Right cardiac atrium (tissue), 5 donors: ENCODE data around the gene MS4A15. TPM values are rescaled to one million over a fixed set of nuclear protein-coding genes. Genes with fewer than 3 reads are reported as not detected.
"Not testable (repeated sequence)": the region's sequence is repeated elsewhere in the genome, so short reads cannot be mapped to it uniquely, and the experiment has no call there.

ENCODE experiments used
- ATAC-seq, 2 donors: fragments of 200-7000 bp; cut with Tn5 transposase; one replicate each; pipeline versions ENCODE4 v1.8.0 to v1.9.1; 2020; ENCODE audit warnings: moderate library complexity in 2 of 2, mild to moderate bottlenecking in 1 of 2
- DNase-seq, 3 donors: peaks; one replicate each; pipeline ENCODE4 v3.0.0-alpha.2; 2020
- H3K27ac ChIP-seq: one replicate; pipeline ENCODE4 v1.5.1; 2013; ENCODE audit warnings: mild to moderate bottlenecking, low read length, control low read depth, moderate library complexity
- H3K27me3 ChIP-seq: one replicate; pipeline ENCODE4 v1.6.1; 2013; ENCODE audit not compliant: control insufficient read depth, insufficient read depth
- H3K4me1 ChIP-seq: one replicate; pipeline ENCODE4 v1.6.1; 2013; ENCODE audit warnings: low read length; ENCODE audit not compliant: control insufficient read depth, insufficient read depth
- H3K4me3 ChIP-seq: one replicate; pipeline ENCODE4 v1.5.1; 2013; ENCODE audit warnings: low read length, control low read depth
- H3K9me3 ChIP-seq: one replicate; pipeline ENCODE4 v1.6.1; 2013; ENCODE audit warnings: low read length; ENCODE audit not compliant: control insufficient read depth
- WGBS: extraction: QIAGEN DNeasy Blood & Tissue Kit; methylation state at CpG from one replicate; pipeline ENCODE4 v1.1.7; 2013; 5-methylcytosine and 5-hydroxymethylcytosine counted together
- intact Hi-C, 4 donors: fragments of 100-400 bp; cut with DNase I; formaldehyde crosslinking; loops; one replicate each; pipeline versions ENCODE4 v1.11.0 to v1.14.0; 2022 to 2023
- long read RNA-seq, 4 donors: library from polyadenylated mRNA; unstranded; transcript quantifications; one replicate each; pipeline ENCODE4 v2.0.0, GENCODE V29; 2020 to 2021
- polyA plus RNA-seq: library from polyadenylated mRNA; stranded (reverse); fragments of 200-250 nt; gene quantifications from one replicate; pipeline ENCODE4 v1.2.3, GENCODE V29; 2013
- total RNA-seq, 4 donors: library from RNA; stranded (reverse); fragmentation: NEBNext Ultra II Directional; extraction: Animal tissue kit (Norgen Biotek cat#: 25700); gene quantifications; one replicate each; pipeline ENCODE4 v1.2.1, GENCODE V29; 2021
- donor health status: healthy with polysubstance abuse.
- donor health status: DM: no; HTN: yes; CAD: no.
- donor health status: DM: no; HTN: no; CAD: no.
- donor health status: DM: no; HTN: yes; CAD: no; lungs with severe emphysema.
- donor health status: DM: yes; HTN: yes; CAD: no.

Gene MS4A15
- not detected for total RNA-seq
- not detected for polyA plus RNA-seq
- long read RNA-seq, donor 1, result 0 reads
- long read RNA-seq, donor 2, result 0 reads
- long read RNA-seq, donor 3, result 0 reads
- long read RNA-seq, donor 4, result 0 reads

- ATAC-seq, result no peak
- intact Hi-C loops, result no loop called here
- H3K4me1 ChIP-seq, result no peaks in the 10 kb centered on the region
- WGBS, result 62% methylated on average over 14 of the region's 14 CpGs
- H3K4me3 ChIP-seq, result no peak within 1 kb of the TSS
- H3K27me3 ChIP-seq, result peaks cover 4% of the 10 kb centered on the region
- DNase-seq, result no peak
- H3K27ac ChIP-seq, result no peak within 1 kb of the TSS
- no peaks in the 10 kb centered on the region for H3K9me3 ChIP-seq
Measured at GRCh38 chr11:60756307-60757032, at the start of gene MS4A15. MS4A15 (plus strand) TSS chr11:60756867; CDS start chr11:60763734, 6,867 bp downstream.

GRCh38 chr11:60706931-60707330, 49.7 kb upstream of the MS4A15 start:
- intact Hi-C loops, result no loop called here
- H3K27me3 ChIP-seq, result no peaks in the 10 kb centered on the region
- no peak for ATAC-seq
- WGBS, result 66% methylated on average over 5 of the region's 5 CpGs
- no peaks in the 10 kb centered on the region for H3K9me3 ChIP-seq
- H3K27ac ChIP-seq, result no peak overlapping the region
- no peaks in the 10 kb centered on the region for H3K4me1 ChIP-seq
- DNase-seq, result no peak
- H3K4me3 ChIP-seq, result no peak overlapping the region

- WGBS, result 69% methylated on average over 4 of the region's 4 CpGs
- intact Hi-C loops, result no loop called here
Measured at GRCh38 chr11:60710482-60710881, 46.2 kb upstream of the MS4A15 start.

GRCh38 chr11:60711276-60711675, 45.4 kb upstream of the MS4A15 start:
- Histone ChIP-seq H3K4me1 (no peaks in the 10 kb centered on the region), H3K4me3 (no peak overlapping the region), H3K9me3 (no peaks in the 10 kb centered on the region), H3K27ac (no peak overlapping the region), H3K27me3 (no peaks in the 10 kb centered on the region)
- intact Hi-C loops, result no loop called here
- DNase-seq (no peak), ATAC-seq (no peak)
- 74% methylated on average over 4 of the region's 4 CpGs for WGBS

More at GRCh38 chr11:60710482-60710881, 46.2 kb upstream of the MS4A15 start:
- H3K27me3 ChIP-seq, result no peaks in the 10 kb centered on the region
- H3K9me3 ChIP-seq, result no peaks in the 10 kb centered on the region
- no peaks in the 10 kb centered on the region for H3K4me1 ChIP-seq
- no peak for DNase-seq
- H3K27ac ChIP-seq, result no peak overlapping the region
- H3K4me3 ChIP-seq, result no peak overlapping the region
- ATAC-seq, result no peak

GRCh38 chr11:60713423-60713822, 43.2 kb upstream of the MS4A15 start:
- ATAC-seq, H3K4me1 ChIP-seq, H3K4me3 ChIP-seq, H3K27me3 ChIP-seq, H3K27ac ChIP-seq, DNase-seq, intact Hi-C loops, H3K9me3 ChIP-seq: not testable (repeated sequence)
- 75% methylated on average over 6 of the region's 6 CpGs for WGBS

GRCh38 chr11:60717956-60718355, 38.7 kb upstream of the MS4A15 start:
- intact Hi-C loops, result no loop called here
- DNase-seq (no peak), ATAC-seq (no peak)
- H3K9me3 ChIP-seq, result no peaks in the 10 kb centered on the region
- no peak overlapping the region for H3K27ac ChIP-seq
- H3K27me3 ChIP-seq, result no peaks in the 10 kb centered on the region
- H3K4me1 ChIP-seq, result no peaks in the 10 kb centered on the region
- H3K4me3 ChIP-seq, result no peak overlapping the region
- 83% methylated on average over 5 of the region's 5 CpGs for WGBS

GRCh38 chr11:60718524-60719316, 37.9 kb upstream of the MS4A15 start:
- WGBS, result 80% methylated on average over 10 of the region's 10 CpGs
- no peak for ATAC-seq
- Histone ChIP-seq H3K27ac (no peak overlapping the region), H3K4me1 (no peaks in the 10 kb centered on the region), H3K9me3 (no peaks in the 10 kb centered on the region), H3K4me3 (no peak overlapping the region), H3K27me3 (no peaks in the 10 kb centered on the region)
- DNase-seq, result no peak
- intact Hi-C loops, result no loop called here

GRCh38 chr11:60719391-60719790, 37.3 kb upstream of the MS4A15 start:
- Histone ChIP-seq H3K9me3 (no peaks in the 10 kb centered on the region), H3K4me3 (no peak overlapping the region), H3K4me1 (no peaks in the 10 kb centered on the region), H3K27me3 (no peaks in the 10 kb centered on the region), H3K27ac (no peak overlapping the region)
- ATAC-seq, result no peak
- 81% methylated on average over 4 of the region's 4 CpGs for WGBS
- DNase-seq, result no peak
- intact Hi-C loops, result no loop called here

- WGBS, result 77% methylated on average over 6 of the region's 6 CpGs
- intact Hi-C loops, result no loop called here
- no peaks in the 10 kb centered on the region for H3K4me1 ChIP-seq
- no peak for DNase-seq
- no peaks in the 10 kb centered on the region for H3K9me3 ChIP-seq
- no peak for ATAC-seq
- no peak overlapping the region for H3K4me3 ChIP-seq
- no peak overlapping the region for H3K27ac ChIP-seq
- no peaks in the 10 kb centered on the region for H3K27me3 ChIP-seq
Measured at GRCh38 chr11:60720460-60720859, 36.2 kb upstream of the MS4A15 start.

- no peak for DNase-seq
- intact Hi-C loops, result no loop called here
Measured at GRCh38 chr11:60724420-60724819, 32.2 kb upstream of the MS4A15 start, which contains the start of gene MS4A18. MS4A18 (plus strand) TSS chr11:60724720.

GRCh38 chr11:60725592-60725991, 31.1 kb upstream of the MS4A15 start:
- Histone ChIP-seq H3K4me1 (no peaks in the 10 kb centered on the region), H3K27me3 (no peaks in the 10 kb centered on the region), H3K9me3 (no peaks in the 10 kb centered on the region), H3K4me3 (no peak overlapping the region), H3K27ac (no peak overlapping the region)
- no peak for DNase-seq
- no peak for ATAC-seq
- WGBS, result 88% methylated on average over 1 of the region's 1 CpG
- intact Hi-C loops, result no loop called here

More at GRCh38 chr11:60724420-60724819, 32.2 kb upstream of the MS4A15 start, which contains the start of gene MS4A18:
- no peak within 1 kb of the TSS for H3K4me3 ChIP-seq
- no peaks in the 10 kb centered on the region for H3K4me1 ChIP-seq
- no peaks in the 10 kb centered on the region for H3K9me3 ChIP-seq
- 85% methylated on average over 3 of the region's 3 CpGs for WGBS
- H3K27me3 ChIP-seq, result no peaks in the 10 kb centered on the region
- no peak for ATAC-seq
- H3K27ac ChIP-seq, result no peak within 1 kb of the TSS
